ENCODE results near the gene TNFRSF1B.

TNFRSF1B gene

DNA sequence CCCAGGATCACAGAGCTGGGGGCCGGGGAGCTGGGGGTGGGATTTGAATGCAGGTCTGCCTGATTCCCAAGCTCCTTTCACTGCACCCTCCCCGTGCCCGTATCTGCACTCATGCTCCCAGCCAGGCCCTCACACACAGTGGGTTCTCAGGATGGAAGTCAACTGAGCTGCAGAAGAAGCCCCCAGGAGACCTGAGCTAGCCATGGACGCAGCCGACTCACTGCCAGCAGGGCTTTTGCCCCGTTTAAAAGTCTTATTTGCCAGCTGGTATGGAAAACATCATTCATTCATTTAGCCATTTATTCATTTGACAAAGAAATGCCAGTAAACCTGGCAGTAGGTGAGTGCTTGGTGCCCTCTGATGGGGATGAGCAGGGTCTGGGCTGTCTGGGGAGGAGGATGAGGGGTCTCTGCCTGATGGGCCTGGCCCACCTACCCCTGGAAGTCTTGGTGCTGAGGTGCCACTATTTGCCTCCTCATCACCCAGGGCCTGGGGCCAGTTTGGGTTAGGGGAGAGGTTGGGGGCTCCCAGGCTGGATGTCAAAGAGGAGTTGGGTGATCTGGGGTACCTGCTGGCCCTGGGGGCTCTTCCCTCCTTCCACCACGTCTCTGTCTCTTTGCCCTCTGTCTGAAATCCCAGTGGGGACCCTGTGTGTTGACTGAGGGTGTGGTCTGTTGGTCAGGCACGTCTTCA is 2.8 kb downstream of the TNFRSF1B start:
- no peak overlapping the region for H3K4me3 ChIP-seq (ENCODE audit: low read depth, low read length)

DNA sequence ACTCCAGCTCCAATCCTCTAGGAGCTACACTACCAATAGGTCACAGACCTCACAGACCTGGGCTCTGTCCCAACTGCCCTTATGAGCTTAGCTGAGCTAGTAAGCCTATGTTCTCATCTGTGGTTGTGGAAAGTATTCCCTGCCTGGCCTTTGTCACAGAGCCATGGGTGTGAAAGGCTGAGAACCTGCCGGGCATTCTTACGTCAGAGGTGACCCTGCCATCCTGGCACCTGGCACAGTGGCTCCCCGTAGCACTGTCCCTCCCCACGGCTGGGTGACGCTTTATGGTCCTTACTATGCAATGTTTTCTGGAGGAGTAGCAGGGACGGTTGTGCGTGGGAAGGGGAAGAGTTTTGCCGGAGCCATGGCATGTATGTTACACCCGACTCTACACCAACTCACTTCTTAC is 3.5 kb downstream of the TNFRSF1B start:
- Histone ChIP-seq H3K27me3 (ENCODE audit: control insufficient read depth, insufficient read depth, low read length) (no peaks in the 10 kb centered on the region), H3K36me3 (ENCODE audit: control insufficient read depth, insufficient read depth, low read length) (no peaks in the 10 kb centered on the region), H2AFZ (no peak overlapping the region), H3K79me2 (no peaks in the 10 kb centered on the region), H3K4me3 (ENCODE audit: low read depth, low read length) (no peak overlapping the region), H3K9me3 (ENCODE audit: control insufficient read depth, low read length) (no peaks in the 10 kb centered on the region), H3K27ac (no peak overlapping the region), H3K4me2 (ENCODE audit: low read length) (no peak overlapping the region), H3K4me1 (no peaks in the 10 kb centered on the region), H3K9ac (no peak overlapping the region)
- TF ChIP-seq, protein P1, sequence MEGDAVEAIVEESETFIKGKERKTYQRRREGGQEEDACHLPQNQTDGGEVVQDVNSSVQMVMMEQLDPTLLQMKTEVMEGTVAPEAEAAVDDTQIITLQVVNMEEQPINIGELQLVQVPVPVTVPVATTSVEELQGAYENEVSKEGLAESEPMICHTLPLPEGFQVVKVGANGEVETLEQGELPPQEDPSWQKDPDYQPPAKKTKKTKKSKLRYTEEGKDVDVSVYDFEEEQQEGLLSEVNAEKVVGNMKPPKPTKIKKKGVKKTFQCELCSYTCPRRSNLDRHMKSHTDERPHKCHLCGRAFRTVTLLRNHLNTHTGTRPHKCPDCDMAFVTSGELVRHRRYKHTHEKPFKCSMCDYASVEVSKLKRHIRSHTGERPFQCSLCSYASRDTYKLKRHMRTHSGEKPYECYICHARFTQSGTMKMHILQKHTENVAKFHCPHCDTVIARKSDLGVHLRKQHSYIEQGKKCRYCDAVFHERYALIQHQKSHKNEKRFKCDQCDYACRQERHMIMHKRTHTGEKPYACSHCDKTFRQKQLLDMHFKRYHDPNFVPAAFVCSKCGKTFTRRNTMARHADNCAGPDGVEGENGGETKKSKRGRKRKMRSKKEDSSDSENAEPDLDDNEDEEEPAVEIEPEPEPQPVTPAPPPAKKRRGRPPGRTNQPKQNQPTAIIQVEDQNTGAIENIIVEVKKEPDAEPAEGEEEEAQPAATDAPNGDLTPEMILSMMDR (IDR thresholded peaks at IDR 0.05) = no peak

More for the DNA sequence above, 2.8 kb downstream of the TNFRSF1B start:
- no peaks in the 10 kb centered on the region for H3K9me3 ChIP-seq (ENCODE audit: control insufficient read depth, low read length)
- H3K27me3 ChIP-seq (ENCODE audit: control insufficient read depth, insufficient read depth, low read length) = no peaks in the 10 kb centered on the region
- H3K79me2 ChIP-seq = no peaks in the 10 kb centered on the region
- H3K4me2 ChIP-seq (ENCODE audit: low read length) = no peak overlapping the region
- no peak overlapping the region for H3K9ac ChIP-seq
- no peak overlapping the region for H2AFZ ChIP-seq
- TF ChIP-seq, protein P1 (IDR thresholded peaks at IDR 0.05) = no peak
- no peaks in the 10 kb centered on the region for H3K4me1 ChIP-seq
- H3K27ac ChIP-seq = no peak overlapping the region
- H3K36me3 ChIP-seq (ENCODE audit: control insufficient read depth, insufficient read depth, low read length) = no peaks in the 10 kb centered on the region

DNA sequence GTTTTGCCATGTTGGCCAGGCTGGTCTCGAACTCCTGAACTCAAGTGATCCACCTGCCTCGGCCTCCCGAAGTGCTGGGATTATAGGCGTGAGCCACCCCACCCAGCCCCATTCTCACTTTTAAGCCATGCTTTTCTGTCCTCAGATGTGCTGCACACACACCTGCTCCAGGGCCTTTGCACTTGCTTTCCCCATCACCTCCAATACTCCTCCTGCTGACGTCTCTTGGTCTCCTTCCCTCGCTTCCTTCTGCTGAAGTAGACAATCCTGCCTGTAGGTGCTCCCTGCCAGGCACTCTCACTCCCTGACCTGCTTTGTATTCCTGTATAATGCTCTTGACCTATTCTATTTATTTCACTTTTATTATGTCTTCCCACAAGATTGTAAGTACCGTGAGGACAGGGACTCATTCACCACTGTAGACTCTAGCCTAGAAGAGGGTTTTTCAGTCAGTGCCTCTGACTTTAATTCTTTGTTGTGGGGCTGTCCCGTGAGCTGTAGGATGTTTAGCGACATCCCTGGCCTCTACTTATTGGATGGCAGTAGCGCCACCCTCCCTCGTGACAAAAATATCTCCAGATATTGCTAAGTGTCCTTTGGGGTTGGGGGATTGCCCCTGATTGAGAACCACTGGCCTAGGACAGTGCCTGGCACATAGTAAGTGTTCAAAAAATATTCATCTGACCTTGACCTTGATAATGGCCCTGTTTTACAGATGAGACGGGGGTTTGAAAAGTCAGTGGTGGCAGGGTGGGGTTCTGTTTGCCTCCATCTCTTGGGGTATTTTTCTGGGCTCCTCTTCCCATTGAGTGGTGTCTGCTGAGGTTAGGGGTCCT is 4.6 kb downstream of the TNFRSF1B start:
- H3K4me1 ChIP-seq = no peaks in the 10 kb centered on the region
- no peak overlapping the region for H3K9ac ChIP-seq
- H2AFZ ChIP-seq = no peak overlapping the region
- no peaks in the 10 kb centered on the region for H3K9me3 ChIP-seq (ENCODE audit: control insufficient read depth, low read length)
- no peaks in the 10 kb centered on the region for H3K27me3 ChIP-seq (ENCODE audit: control insufficient read depth, insufficient read depth, low read length)
- no peak overlapping the region for H3K4me3 ChIP-seq (ENCODE audit: low read depth, low read length)
- H3K27ac ChIP-seq = no peak overlapping the region
- no peak overlapping the region for H3K4me2 ChIP-seq (ENCODE audit: low read length)
- H3K79me2 ChIP-seq = no peaks in the 10 kb centered on the region
- no peaks in the 10 kb centered on the region for H3K36me3 ChIP-seq (ENCODE audit: control insufficient read depth, insufficient read depth, low read length)
- TF ChIP-seq, protein P1 (IDR thresholded peaks at IDR 0.05) = no peak

DNA sequence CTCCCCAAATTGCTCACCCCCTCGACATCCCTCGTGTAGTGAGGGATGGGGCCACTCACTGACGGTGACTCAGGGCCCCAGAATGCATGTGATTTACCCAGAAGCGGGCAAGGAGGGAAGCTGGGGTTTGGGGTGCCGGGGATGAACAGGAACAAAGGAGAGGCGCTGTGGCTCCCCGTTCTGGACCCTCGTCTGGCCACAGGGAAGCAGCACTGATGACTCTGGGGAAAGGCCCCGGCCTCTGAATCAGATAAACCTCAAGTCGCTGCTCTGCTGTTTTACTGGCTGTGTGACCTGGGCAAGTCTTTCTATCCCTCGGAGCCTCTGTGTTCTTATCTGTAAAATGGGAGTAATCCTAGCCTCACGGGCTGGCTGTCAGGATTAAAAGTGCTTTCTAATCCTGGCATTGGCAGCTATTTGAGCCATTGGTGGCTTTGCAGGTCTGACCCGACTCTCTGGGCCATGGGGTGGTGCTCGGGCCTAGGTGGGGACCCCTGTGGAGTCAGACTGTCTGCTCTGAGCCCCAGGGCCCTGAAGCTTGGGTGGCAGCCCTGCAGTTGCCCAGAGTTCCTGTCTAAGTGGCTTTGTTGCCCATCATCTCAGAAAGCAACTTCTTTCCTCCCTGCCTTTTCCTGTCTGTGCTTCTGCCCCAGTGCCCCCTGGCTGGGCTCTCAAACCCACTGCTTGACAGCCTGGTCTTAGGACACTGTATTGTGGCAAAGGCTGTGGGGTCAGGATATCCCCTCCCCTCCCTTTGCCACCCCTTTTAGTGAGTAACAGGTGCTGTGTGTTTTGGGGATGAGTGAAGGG is 5.5 kb downstream of the TNFRSF1B start:
- Histone ChIP-seq H3K4me3 (ENCODE audit: low read depth, low read length) (no peak overlapping the region), H3K4me1 (no peaks in the 10 kb centered on the region), H3K27me3 (ENCODE audit: control insufficient read depth, insufficient read depth, low read length) (no peaks in the 10 kb centered on the region), H3K36me3 (ENCODE audit: control insufficient read depth, insufficient read depth, low read length) (no peaks in the 10 kb centered on the region), H3K27ac (peak overlapping the region; percentile 65), H3K9me3 (ENCODE audit: control insufficient read depth, low read length) (no peaks in the 10 kb centered on the region), H3K9ac (no peak overlapping the region), H3K79me2 (no peaks in the 10 kb centered on the region), H3K4me2 (ENCODE audit: low read length) (no peak overlapping the region), H2AFZ (no peak overlapping the region)
- TF ChIP-seq, protein P1 (IDR thresholded peaks at IDR 0.05) = no peak

Measured in parathyroid adenoma (tissue), 2 donors.